Type B pancreatic cell (in vitro differentiated cells): Measurements from ENCODE around the gene TP53. TPM values are rescaled to one million over a fixed set of nuclear protein-coding genes. Genes with fewer than 3 reads are reported as not detected.

ENCODE experiments used
- DNase-seq: peaks from one replicate; pipeline ENCODE4 v3.0.0; 2021; ENCODE audit warnings: mixed read lengths; ENCODE audit not compliant: unreplicated experiment; ENCODE audit errors: extremely low spot score
- H3K27ac Mint-ChIP-seq: 2 replicates; pipeline ENCODE4 v1.8.0; 2021; ENCODE audit warnings: mild to moderate bottlenecking, mixed read lengths
- H3K27me3 Mint-ChIP-seq: 2 replicates; pipeline ENCODE4 v1.8.0; 2021; ENCODE audit warnings: mixed read lengths
- H3K36me3 Mint-ChIP-seq: 2 replicates; pipeline ENCODE4 v1.8.0; 2021; ENCODE audit warnings: mixed read lengths
- H3K4me1 Mint-ChIP-seq: one replicate; pipeline ENCODE4 v1.8.0; 2021; ENCODE audit warnings: mixed read lengths; ENCODE audit not compliant: unreplicated experiment
- H3K4me3 Mint-ChIP-seq: 2 replicates; pipeline ENCODE4 v1.8.0; 2021; ENCODE audit warnings: mild to moderate bottlenecking, mixed read lengths
- H3K9me3 Mint-ChIP-seq: 2 replicates; pipeline ENCODE4 v1.8.0; 2021; ENCODE audit warnings: mixed read lengths
- total RNA-seq: library from RNA; stranded (reverse); gene quantifications from 2 replicates; pipeline ENCODE4 v1.2.1, GENCODE V29; 2021; ENCODE audit warnings: low replicate concordance
- TF ChIP-seq, protein P1 (sequence below): fragments of 200-600 bp; sonication (generic); conservative IDR thresholded peaks from 2 replicates; pipeline ENCODE4 v1.5.0; 2021; ENCODE audit warnings: antibody characterized with exemption, mild to moderate bottlenecking

The TP53 gene
- total RNA-seq, 1 donor from 2014 or later: 123 TPM

DNA sequence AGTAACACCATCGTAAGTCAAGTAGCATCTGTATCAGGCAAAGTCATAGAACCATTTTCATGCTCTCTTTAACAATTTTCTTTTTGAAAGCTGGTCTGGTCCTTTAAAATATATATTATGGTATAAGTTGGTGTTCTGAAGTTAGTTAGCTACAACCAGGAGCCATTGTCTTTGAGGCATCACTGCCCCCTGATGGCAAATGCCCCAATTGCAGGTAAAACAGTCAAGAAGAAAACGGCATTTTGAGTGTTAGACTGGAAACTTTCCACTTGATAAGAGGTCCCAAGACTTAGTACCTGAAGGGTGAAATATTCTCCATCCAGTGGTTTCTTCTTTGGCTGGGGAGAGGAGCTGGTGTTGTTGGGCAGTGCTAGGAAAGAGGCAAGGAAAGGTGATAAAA lies 14.1 kb downstream of the TP53 start:
- DNase-seq: no peak
- Mint-ChIP-seq H3K36me3 (peaks cover 37% of the 10 kb centered on the region), H3K4me1 (peaks cover 3% of the 10 kb centered on the region), H3K4me3 (no peak overlapping the region), H3K27me3 (no peaks in the 10 kb centered on the region), H3K27ac (no peak overlapping the region), H3K9me3 (no peaks in the 10 kb centered on the region)
- TF ChIP-seq, protein P1, sequence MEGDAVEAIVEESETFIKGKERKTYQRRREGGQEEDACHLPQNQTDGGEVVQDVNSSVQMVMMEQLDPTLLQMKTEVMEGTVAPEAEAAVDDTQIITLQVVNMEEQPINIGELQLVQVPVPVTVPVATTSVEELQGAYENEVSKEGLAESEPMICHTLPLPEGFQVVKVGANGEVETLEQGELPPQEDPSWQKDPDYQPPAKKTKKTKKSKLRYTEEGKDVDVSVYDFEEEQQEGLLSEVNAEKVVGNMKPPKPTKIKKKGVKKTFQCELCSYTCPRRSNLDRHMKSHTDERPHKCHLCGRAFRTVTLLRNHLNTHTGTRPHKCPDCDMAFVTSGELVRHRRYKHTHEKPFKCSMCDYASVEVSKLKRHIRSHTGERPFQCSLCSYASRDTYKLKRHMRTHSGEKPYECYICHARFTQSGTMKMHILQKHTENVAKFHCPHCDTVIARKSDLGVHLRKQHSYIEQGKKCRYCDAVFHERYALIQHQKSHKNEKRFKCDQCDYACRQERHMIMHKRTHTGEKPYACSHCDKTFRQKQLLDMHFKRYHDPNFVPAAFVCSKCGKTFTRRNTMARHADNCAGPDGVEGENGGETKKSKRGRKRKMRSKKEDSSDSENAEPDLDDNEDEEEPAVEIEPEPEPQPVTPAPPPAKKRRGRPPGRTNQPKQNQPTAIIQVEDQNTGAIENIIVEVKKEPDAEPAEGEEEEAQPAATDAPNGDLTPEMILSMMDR: peak; percentile 74

DNA sequence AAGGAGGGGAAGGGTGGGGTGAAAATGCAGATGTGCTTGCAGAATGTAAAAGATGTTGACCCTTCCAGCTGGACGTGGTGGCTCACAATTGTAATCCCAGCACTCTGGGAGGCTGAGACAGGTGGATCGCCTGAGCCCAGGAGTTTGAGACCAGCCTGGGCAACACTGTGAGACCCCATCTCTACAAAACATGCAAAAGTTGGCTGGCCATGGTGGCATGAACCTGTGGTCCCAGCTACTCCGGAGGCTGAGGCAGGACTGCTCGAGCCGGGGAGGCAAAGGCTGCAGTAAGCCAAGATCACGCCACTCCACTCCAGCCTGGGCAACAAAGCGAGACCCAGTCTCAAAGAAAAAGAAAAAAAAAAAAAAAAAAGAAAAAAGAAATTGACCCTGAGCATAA lies 18.8 kb downstream of the TP53 start:
- H3K9me3 Mint-ChIP-seq: no peaks in the 10 kb centered on the region
- no peaks in the 10 kb centered on the region for H3K27me3 Mint-ChIP-seq
- TF ChIP-seq, protein P1: no peak
- H3K36me3 Mint-ChIP-seq: peaks cover 17% of the 10 kb centered on the region
- DNase-seq: no peak
- H3K4me1 Mint-ChIP-seq: no peaks in the 10 kb centered on the region
- H3K4me3 Mint-ChIP-seq: no peak overlapping the region
- H3K27ac Mint-ChIP-seq: no peak overlapping the region

DNA sequence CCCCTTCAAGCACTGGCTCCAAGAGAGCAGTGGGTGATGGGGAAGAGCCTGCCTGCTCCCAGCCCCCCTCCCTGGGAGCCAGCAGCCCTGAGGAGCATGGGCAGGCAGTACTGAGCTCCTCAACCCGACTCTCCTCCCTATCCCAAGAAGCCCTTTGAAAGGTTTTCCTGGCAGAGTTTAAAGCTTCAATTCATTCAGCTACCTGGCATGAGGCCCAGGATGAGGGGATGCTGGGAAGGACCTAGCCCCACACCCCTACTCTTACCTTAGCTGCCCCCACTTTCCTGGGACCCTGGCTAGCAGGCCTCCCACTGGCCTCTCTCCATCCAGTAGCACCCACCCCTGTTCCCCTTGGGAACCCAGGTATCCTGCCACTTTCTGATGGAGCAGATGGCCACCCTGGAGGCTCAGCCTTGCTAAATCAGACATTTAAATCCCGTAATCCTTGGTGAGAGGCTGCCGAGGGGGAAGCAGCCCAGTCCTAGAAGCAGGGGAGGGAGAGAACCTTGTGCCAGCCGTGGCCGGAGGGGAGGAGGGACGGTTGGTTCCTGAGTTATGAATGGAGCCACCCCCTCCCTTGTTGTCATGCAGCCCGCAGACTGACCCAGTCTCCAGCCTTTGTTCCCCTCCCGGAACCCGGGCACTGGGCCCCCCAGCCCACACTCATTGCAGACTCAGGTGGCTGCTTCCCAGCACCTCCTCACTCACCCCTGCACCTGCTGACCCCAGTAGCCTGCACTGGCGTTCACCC lies 19.5 kb downstream of the TP53 start:
- Mint-ChIP-seq H3K9me3 (no peaks in the 10 kb centered on the region), H3K36me3 (peaks cover 13% of the 10 kb centered on the region), H3K27ac (no peak overlapping the region), H3K4me3 (no peak overlapping the region), H3K4me1 (no peaks in the 10 kb centered on the region), H3K27me3 (no peaks in the 10 kb centered on the region)
- TF ChIP-seq, protein P1: no peak
- DNase-seq: no peak

DNA sequence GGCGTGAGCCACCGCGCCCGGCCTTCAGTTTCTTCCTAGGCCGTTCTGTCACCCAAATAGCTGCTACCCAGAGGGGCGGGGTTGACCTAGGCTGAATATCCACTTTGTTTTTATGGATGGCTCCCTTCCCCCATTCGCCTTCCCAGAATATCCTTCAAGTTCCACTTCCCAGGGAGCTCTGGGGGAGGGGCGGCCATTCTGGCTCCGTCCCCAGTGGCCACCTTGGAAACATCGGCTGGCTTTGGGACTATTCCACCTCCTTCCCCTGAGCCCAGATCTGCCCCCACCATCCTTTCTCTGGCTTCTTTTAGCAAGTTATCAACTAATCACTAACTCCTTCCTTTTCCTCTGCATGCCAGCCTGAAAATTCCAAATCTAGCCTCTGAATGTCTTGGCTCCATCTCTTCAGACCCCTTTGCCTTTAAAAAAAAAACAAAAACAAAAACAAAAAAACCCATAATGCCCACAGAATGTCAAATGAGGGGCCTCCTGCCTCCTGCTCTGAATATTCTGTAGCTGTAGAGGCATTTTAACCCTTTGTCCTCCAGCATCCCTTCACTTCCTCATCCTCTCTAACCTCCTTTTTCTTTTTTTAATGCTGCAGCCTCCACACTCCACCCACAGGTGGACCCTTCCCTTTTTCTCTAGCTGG lies 30.2 kb downstream of the TP53 start:
- Mint-ChIP-seq H3K4me1 (peaks cover 23% of the 10 kb centered on the region), H3K36me3 (peaks cover 3% of the 10 kb centered on the region), H3K4me3 (no peak overlapping the region), H3K9me3 (no peaks in the 10 kb centered on the region), H3K27ac (no peak overlapping the region), H3K27me3 (peaks cover 46% of the 10 kb centered on the region)
- TF ChIP-seq, protein P1: peak; percentile 58
- DNase-seq: no peak

DNA sequence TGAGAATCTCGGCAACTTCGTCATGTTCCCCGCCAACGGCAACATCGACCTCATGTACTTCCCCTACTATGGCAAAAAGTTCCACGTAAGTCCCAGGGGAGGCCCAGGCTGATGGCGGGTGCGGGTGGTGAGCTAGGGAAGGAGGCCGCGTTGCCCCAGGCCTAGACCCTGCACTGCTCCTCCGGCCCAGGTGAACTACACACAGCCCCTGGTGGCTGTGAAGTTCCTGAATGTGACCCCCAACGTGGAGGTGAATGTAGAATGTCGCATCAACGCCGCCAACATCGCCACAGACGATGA lies 31.8 kb downstream of the TP53 start:
- Mint-ChIP-seq H3K36me3 (peaks cover 3% of the 10 kb centered on the region), H3K4me1 (peaks cover 25% of the 10 kb centered on the region), H3K27me3 (peaks cover 58% of the 10 kb centered on the region), H3K27ac (no peak overlapping the region), H3K4me3 (no peak overlapping the region), H3K9me3 (no peaks in the 10 kb centered on the region)
- no peak for DNase-seq
- TF ChIP-seq, protein P1: no peak
